Measurements from ENCODE around the gene SRMS. TPM values are rescaled to one million over a fixed set of nuclear protein-coding genes. Genes with fewer than 3 reads are reported as not detected.
A peak's percentile ranks its signal among the peaks of the same experiment; 100 is the strongest.

SRMS gene
- total RNA-seq, 1 donor from 2014 or later, result not detected

DNA sequence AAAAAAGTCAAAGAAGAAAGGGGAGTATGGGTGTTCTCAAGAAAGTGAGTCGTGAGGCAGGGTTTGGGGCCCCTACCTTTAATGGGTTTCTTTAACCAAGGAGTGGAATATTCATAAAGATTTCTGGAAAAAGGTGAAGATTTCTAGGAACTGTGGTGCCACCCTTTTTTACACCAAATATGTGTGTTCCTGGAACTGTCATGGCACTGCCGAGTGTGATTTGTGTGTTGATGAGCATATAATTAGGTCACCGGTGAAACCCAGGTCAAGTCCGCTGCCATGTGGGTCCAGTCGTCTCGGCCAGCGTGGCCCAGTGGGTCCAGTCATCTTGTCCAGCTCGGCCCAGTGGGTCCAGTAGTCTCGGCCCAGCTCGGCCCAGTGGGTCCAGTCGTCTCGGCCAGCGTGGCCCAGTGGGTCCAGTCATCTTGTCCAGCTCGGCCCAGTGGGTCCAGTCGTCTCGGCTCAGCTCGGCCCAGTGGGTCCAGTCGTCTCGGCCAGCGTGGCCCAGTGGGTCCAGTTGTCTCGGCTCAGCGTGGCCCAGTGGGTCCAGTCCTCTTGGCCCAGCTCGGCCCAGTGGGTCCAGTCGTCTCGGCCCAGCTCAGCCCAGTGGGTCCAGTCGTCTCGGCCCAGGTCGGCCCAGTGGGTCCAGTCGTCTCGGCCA is 40.3 kb downstream of the SRMS start:
- Histone ChIP-seq H3K4me3 (no peak overlapping the region), H3K4me1 (no peaks in the 10 kb centered on the region), H3K27me3 (peaks cover 19% of the 10 kb centered on the region), H3K9me3 (no peaks in the 10 kb centered on the region), H3K27ac (no peak overlapping the region), H3K36me3 (no peaks in the 10 kb centered on the region)
- DNase-seq, result peak; percentile 53
- TF ChIP-seq, protein P1, sequence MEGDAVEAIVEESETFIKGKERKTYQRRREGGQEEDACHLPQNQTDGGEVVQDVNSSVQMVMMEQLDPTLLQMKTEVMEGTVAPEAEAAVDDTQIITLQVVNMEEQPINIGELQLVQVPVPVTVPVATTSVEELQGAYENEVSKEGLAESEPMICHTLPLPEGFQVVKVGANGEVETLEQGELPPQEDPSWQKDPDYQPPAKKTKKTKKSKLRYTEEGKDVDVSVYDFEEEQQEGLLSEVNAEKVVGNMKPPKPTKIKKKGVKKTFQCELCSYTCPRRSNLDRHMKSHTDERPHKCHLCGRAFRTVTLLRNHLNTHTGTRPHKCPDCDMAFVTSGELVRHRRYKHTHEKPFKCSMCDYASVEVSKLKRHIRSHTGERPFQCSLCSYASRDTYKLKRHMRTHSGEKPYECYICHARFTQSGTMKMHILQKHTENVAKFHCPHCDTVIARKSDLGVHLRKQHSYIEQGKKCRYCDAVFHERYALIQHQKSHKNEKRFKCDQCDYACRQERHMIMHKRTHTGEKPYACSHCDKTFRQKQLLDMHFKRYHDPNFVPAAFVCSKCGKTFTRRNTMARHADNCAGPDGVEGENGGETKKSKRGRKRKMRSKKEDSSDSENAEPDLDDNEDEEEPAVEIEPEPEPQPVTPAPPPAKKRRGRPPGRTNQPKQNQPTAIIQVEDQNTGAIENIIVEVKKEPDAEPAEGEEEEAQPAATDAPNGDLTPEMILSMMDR (IDR thresholded peaks at IDR 0.05), result no peak
- ATAC-seq, result no peak
- intact Hi-C loops (cut with DNase I), result no loop called here

DNA sequence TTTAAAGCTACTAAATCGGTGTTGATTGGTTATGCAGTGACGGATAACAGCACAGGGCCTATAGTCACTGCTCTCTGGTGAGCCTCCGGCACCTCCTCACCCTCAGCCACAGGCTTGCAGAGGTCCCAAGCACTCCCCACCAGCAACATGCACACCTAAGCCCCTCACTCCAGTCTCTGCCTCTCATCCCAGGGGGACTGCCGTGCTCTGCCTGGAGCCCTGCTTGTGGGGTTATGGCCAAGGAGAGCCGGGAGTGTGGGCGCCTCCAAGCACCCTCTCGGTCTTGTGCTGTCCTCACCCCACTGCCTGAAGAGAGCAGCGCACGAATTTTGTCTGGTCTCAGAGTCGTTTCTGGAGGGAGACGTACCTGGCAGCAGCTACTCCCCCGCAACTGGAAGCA is 41.8 kb downstream of the SRMS start:
- H3K27ac ChIP-seq, result no peak overlapping the region
- TF ChIP-seq, protein P1 (IDR thresholded peaks at IDR 0.05), result no peak
- peaks cover 15% of the 10 kb centered on the region for H3K27me3 ChIP-seq
- no peaks in the 10 kb centered on the region for H3K9me3 ChIP-seq
- H3K4me1 ChIP-seq, result no peaks in the 10 kb centered on the region
- no peaks in the 10 kb centered on the region for H3K36me3 ChIP-seq
- H3K4me3 ChIP-seq, result no peak overlapping the region
- ATAC-seq (no peak), DNase-seq (no peak)
- intact Hi-C loops (cut with DNase I), result no loop called here

DNA sequence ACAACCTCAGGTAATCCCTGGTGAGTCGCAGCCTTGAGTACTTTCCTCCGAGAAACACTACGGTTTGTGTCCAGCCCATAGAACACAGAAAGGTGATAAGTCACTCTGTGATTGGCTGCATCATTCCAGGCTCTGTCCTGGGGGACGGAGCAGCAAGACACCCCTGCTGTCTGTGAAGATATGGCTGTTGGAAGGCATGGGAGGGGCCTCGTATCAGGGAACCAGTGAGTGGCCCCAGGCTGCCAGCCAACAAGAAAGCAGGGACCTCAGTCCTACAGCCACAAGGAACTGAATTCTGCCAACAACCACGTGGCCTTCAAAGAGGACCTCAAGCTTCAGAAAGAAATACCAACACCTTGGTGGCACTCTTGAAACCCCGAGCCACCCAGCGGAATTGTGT is 42.3 kb downstream of the SRMS start:
- intact Hi-C loops (cut with DNase I), result no loop called here
- no peak for ATAC-seq
- TF ChIP-seq, protein P1 (IDR thresholded peaks at IDR 0.05), result no peak

GRCh38 chr20:63504642-63505041 is 42.9 kb downstream of the SRMS start:
- DNase-seq (no peak), ATAC-seq (no peak)
- TF ChIP-seq, protein P1 (IDR thresholded peaks at IDR 0.05), result no peak
- Histone ChIP-seq H3K27me3 (peaks cover 23% of the 10 kb centered on the region), H3K27ac (no peak overlapping the region), H3K36me3 (no peaks in the 10 kb centered on the region), H3K4me1 (no peaks in the 10 kb centered on the region), H3K4me3 (no peak overlapping the region), H3K9me3 (no peaks in the 10 kb centered on the region)
- intact Hi-C loops (cut with DNase I), result no loop called here

More for the DNA sequence above, 42.3 kb downstream of the SRMS start:
- H3K4me3 ChIP-seq, result no peak overlapping the region
- peaks cover 17% of the 10 kb centered on the region for H3K27me3 ChIP-seq
- no peak overlapping the region for H3K27ac ChIP-seq
- H3K36me3 ChIP-seq, result no peaks in the 10 kb centered on the region
- no peak for DNase-seq
- no peaks in the 10 kb centered on the region for H3K4me1 ChIP-seq
- H3K9me3 ChIP-seq, result no peaks in the 10 kb centered on the region

DNA sequence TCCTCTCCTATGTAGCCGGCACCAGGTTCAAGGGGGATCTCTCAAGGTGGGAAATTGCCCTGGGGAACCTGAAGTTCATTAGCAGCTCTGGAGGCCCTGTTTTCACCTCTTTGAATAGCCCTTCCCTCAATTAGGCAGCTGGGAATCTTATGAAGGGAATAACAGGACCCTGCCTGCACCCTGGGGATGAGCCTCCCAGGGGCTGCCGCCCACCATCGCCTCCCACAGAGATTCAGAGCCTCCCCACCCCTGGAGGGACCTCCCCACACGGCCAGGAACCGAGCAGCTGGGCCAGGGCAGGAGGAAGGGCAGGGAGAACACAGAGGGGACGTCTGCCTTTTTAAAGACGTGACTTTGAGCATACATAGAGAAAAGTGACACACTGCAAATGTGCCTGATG is 44.0 kb downstream of the SRMS start:
- no peak overlapping the region for H3K27ac ChIP-seq
- intact Hi-C loops (cut with DNase I), result no loop called here
- H3K36me3 ChIP-seq, result no peaks in the 10 kb centered on the region
- peaks cover 3% of the 10 kb centered on the region for H3K4me1 ChIP-seq
- DNase-seq (no peak), ATAC-seq (no peak)
- TF ChIP-seq, protein P1 (IDR thresholded peaks at IDR 0.05), result no peak
- H3K27me3 ChIP-seq, result peaks cover 28% of the 10 kb centered on the region
- H3K9me3 ChIP-seq, result no peaks in the 10 kb centered on the region
- H3K4me3 ChIP-seq, result no peak overlapping the region
